Measurements from ENCODE around the gene CAMK1G. TPM values are rescaled to one million over a fixed set of nuclear protein-coding genes. Genes with fewer than 3 reads are reported as not detected.

The CAMK1G gene
- total and polyA plus RNA-seq, 2 of the 4 experiments (the other 2 are of a cell fraction) = 0.72 to 1.8 TPM

- Histone ChIP-seq H3K27ac (ENCODE audit: insufficient read depth, low read length) (no peak overlapping the region), H4K20me1 (ENCODE audit: insufficient read depth, low read length) (no peaks in the 10 kb centered on the region), H3K9me1 (ENCODE audit: insufficient read depth, low read length) (no peaks in the 10 kb centered on the region; the same call in 1 of the 2 replicates), H3K27me3 (ENCODE audit: control insufficient read depth, insufficient read depth, low read length) (0 out of 2 replicates have a peak, but pooled peaks cover 3% of the 10 kb centered on the region), H4K91ac (ENCODE audit: insufficient read depth, low read depth, low read length) (no peak overlapping the region), H2AFZ (replicated peaks; ENCODE audit: low read length, poor library complexity) (no peak overlapping the region), H2BK5ac (ENCODE audit: low read depth, low read length, poor library complexity, severe bottlenecking) (no peak overlapping the region), H4K8ac (ENCODE audit: low read depth in 2 of 2, low read length in 2 of 2) (no peak overlapping the region), H3K4ac (ENCODE audit: low read depth, low read length) (no peak overlapping the region), H3K79me1 (ENCODE audit: low read depth in 1 of 2, low read length in 2 of 2) (no peaks in the 10 kb centered on the region), H4K5ac (ENCODE audit: low read depth, low read length) (no peak overlapping the region), H3K4me1 (ENCODE audit: control insufficient read depth, insufficient read depth, low read length) (no peaks in the 10 kb centered on the region), H3K4me2 (ENCODE audit: low read depth, low read length) (no peak overlapping the region), H3K18ac (ENCODE audit: low read depth, low read length) (no peak overlapping the region), H3K14ac (replicated peaks; ENCODE audit: low read depth, low read length) (no peak overlapping the region), H3K23ac (ENCODE audit: low read depth, low read length) (no peak overlapping the region), H2BK20ac (ENCODE audit: low read depth, low read length) (no peak overlapping the region), H2BK120ac (ENCODE audit: low read depth, low read length) (no peak overlapping the region), H3K9ac (ENCODE audit: low read depth, low read length) (no peak overlapping the region), H2BK15ac (ENCODE audit: low read depth, low read length) (no peak overlapping the region), H3K36me3 (ENCODE audit: control insufficient read depth, insufficient read depth, low read length) (no peaks in the 10 kb centered on the region), H3K9me3 (ENCODE audit: control insufficient read depth, insufficient read depth, low read length) (no peaks in the 10 kb centered on the region), H3K56ac (ENCODE audit: extremely low read depth, insufficient read depth, low read length) (no peak overlapping the region), H2AK5ac (ENCODE audit: low read depth, low read length) (no peak overlapping the region), H2AK9ac (replicated peaks; ENCODE audit: low read depth, low read length, poor library complexity) (no peak overlapping the region), H3K4me3 (ENCODE audit: insufficient read depth, low read depth, low read length) (no peak overlapping the region)
- dilution Hi-C loops (cut with HindIII; ENCODE audit: low sequenced_read_pairs, unreplicated experiment) = no loop called here
- no CpG with 5 or more reads among the region's 3 CpGs for WGBS, 2 experiments (ENCODE audit: extremely low coverage in 2 of 2, insufficient read length in 1 of 2)
- no TSS peak for BruUV-seq (replicated peaks)
- POLR2A ChIA-PET (ENCODE audit: unreplicated experiment) = no interaction called here
- TF ChIP-seq BHLHE40 (IDR thresholded peaks at IDR 0.05; ENCODE audit: low read depth, low read length) = no peak
- TF ChIP-seq CTCF (conservative IDR thresholded peaks at IDR 0.05; ENCODE audit: low read depth, low read length) = no peak
- DNase-seq (no peak), ATAC-seq (ENCODE audit: low read depth) (no peak)
- intact Hi-C loops (cut with micrococcal nuclease) = no loop called here
- in situ Hi-C loops (cut with MboI; ENCODE audit: low sequenced_read_pairs) = no loop called here
- CTCF ChIA-PET = no interaction called here
Observed at GRCh38 chr1:209662879-209663327, 79.4 kb downstream of the CAMK1G start.

Small RNA genes within 50 kb of the gene (microRNA-seq; reads per million reads assigned to microRNA genes)
- gene MIR4260 (ENCODE audit: unreplicated experiment) = not detected

Other genes with a start within 250 kb of the CAMK1G start
- 0.72 and 1.1 TPM in 2 replicates for gene LAMB3, start 68.7 kb downstream of the CAMK1G start, total RNA-seq (2012; rRNA removed)
- 1.6 and 2.1 TPM in 2 replicates for gene LAMB3, start 68.7 kb downstream of the CAMK1G start, polyA plus RNA-seq (2012; rRNA removed)
- gene G0S2, start 91.7 kb downstream of the CAMK1G start, total RNA-seq (2012; rRNA removed) = 0.36 and 1.9 TPM in 2 replicates
- 0.36 and 0.53 TPM in 2 replicates for gene G0S2, start 91.7 kb downstream of the CAMK1G start, polyA plus RNA-seq (2012; rRNA removed)
- gene HSD11B1, start 121.1 kb downstream of the CAMK1G start, total RNA-seq (2012; rRNA removed) = 0.28 and 0.72 TPM in 2 replicates
- 0.30 and 0.41 TPM in 2 replicates for gene HSD11B1, start 121.1 kb downstream of the CAMK1G start, polyA plus RNA-seq (2012; rRNA removed)
- 0.18 TPM in 1 of 2 replicates, not detected in the other for gene TRAF3IP3, start 172.3 kb downstream of the CAMK1G start, total RNA-seq (2012; rRNA removed)
- 0.06 and 0.12 TPM in 2 replicates for gene TRAF3IP3, start 172.3 kb downstream of the CAMK1G start, polyA plus RNA-seq (2012; rRNA removed)
- 4.2 and 4.3 TPM in 2 replicates for gene C1orf74, start 200.8 kb downstream of the CAMK1G start, total RNA-seq (2012; rRNA removed)
- gene C1orf74, start 200.8 kb downstream of the CAMK1G start, polyA plus RNA-seq (2012; rRNA removed) = 0.79 and 1.1 TPM in 2 replicates
- gene IRF6, start 222.4 kb downstream of the CAMK1G start, total RNA-seq (2012; rRNA removed) = 1.9 and 2.9 TPM in 2 replicates
- 1.2 and 1.7 TPM in 2 replicates for gene IRF6, start 222.4 kb downstream of the CAMK1G start, polyA plus RNA-seq (2012; rRNA removed)
- 17.2 and 17.4 TPM in 2 replicates for gene UTP25, start 244.3 kb downstream of the CAMK1G start, total RNA-seq (2012; rRNA removed)
- 6.9 and 7.1 TPM in 2 replicates for gene UTP25, start 244.3 kb downstream of the CAMK1G start, polyA plus RNA-seq (2012; rRNA removed)

All from IMR-90 (cell line).